Measurements from ENCODE around the gene SLC66A1. TPM values are rescaled to one million over a fixed set of nuclear protein-coding genes. Genes with fewer than 3 reads are reported as not detected.

The SLC66A1 gene
- total RNA-seq, 2 experiments from 2014 or later, result 2.3 to 3.7 TPM

GRCh38 chr1:19356266-19356665 is 44.1 kb downstream of the SLC66A1 start:
- H3K27ac Mint-ChIP-seq, result no peak overlapping the region
- H3K27me3 ChIP-seq (ENCODE audit: control insufficient read depth in 1 of 2, insufficient read depth in 2 of 2, low read length in 2 of 2), result no peaks in the 10 kb centered on the region
- intact Hi-C loops (cut with DNase I, micrococcal nuclease), result no loop called here
- H3K4me3 Mint-ChIP-seq, result no peak overlapping the region
- no peaks in the 10 kb centered on the region for H3K9me3 ChIP-seq (ENCODE audit: control insufficient read depth in 1 of 2, insufficient read depth in 1 of 2, low read length in 2 of 2)
- POLR2A ChIA-PET, result no interaction called here
- H3K36me3 ChIP-seq (ENCODE audit: insufficient read depth, low read length), result peaks cover 70% of the 10 kb centered on the region
- peaks cover 19% of the 10 kb centered on the region for H3K4me1 ChIP-seq (ENCODE audit: insufficient read depth, low read length)
- peaks cover 30% of the 10 kb centered on the region for H3K4me1 Mint-ChIP-seq (ENCODE audit: low read depth)
- DNase-seq (no peak), ATAC-seq (ENCODE audit: poor library complexity) (no peak)
- H3K4me3 ChIP-seq (ENCODE audit: low read length), result no peak overlapping the region
- H3K36me3 Mint-ChIP-seq (ENCODE audit: low read depth), result peaks cover 69% of the 10 kb centered on the region
- TF ChIP-seq CTCF (IDR thresholded peaks at IDR 0.05), result no peak
- H3K27me3 Mint-ChIP-seq, result no peaks in the 10 kb centered on the region
- CTCF ChIA-PET, result no interaction called here
- H3K27ac ChIP-seq (ENCODE audit: low read depth in 1 of 2, low read length in 2 of 2), result no peak overlapping the region
- no peaks in the 10 kb centered on the region for H3K9me3 Mint-ChIP-seq

GRCh38 chr1:19357299-19357986 is 45.3 kb downstream of the SLC66A1 start:
- Histone ChIP-seq H3K36me3 (ENCODE audit: insufficient read depth, low read length) (peaks cover 64% of the 10 kb centered on the region), H3K4me1 (ENCODE audit: insufficient read depth, low read length) (peaks cover 29% of the 10 kb centered on the region), H3K4me3 (ENCODE audit: low read length) (no peak overlapping the region), H3K27me3 (ENCODE audit: control insufficient read depth in 1 of 2, insufficient read depth in 2 of 2, low read length in 2 of 2) (no peaks in the 10 kb centered on the region), H3K27ac (ENCODE audit: low read depth in 1 of 2, low read length in 2 of 2) (no peak overlapping the region), H3K9me3 (ENCODE audit: control insufficient read depth in 1 of 2, insufficient read depth in 1 of 2, low read length in 2 of 2) (no peaks in the 10 kb centered on the region)
- peak overlapping the region; percentile 34 for H3K27ac Mint-ChIP-seq
- no peaks in the 10 kb centered on the region for H3K27me3 Mint-ChIP-seq
- H3K9me3 Mint-ChIP-seq, result no peaks in the 10 kb centered on the region
- no peak for TF ChIP-seq CTCF (IDR thresholded peaks at IDR 0.05)
- ATAC-seq (ENCODE audit: poor library complexity) (no peak), DNase-seq (no peak)
- no peak overlapping the region for H3K4me3 Mint-ChIP-seq
- intact Hi-C loops (cut with DNase I, micrococcal nuclease), result no loop called here
- H3K36me3 Mint-ChIP-seq (ENCODE audit: low read depth), result peaks cover 60% of the 10 kb centered on the region
- CTCF ChIA-PET, result no interaction called here
- peaks cover 42% of the 10 kb centered on the region for H3K4me1 Mint-ChIP-seq (ENCODE audit: low read depth)
- POLR2A ChIA-PET, result no interaction called here

GRCh38 chr1:19358710-19359109 is 46.6 kb downstream of the SLC66A1 start:
- no peak overlapping the region for H3K4me3 Mint-ChIP-seq
- ATAC-seq (ENCODE audit: poor library complexity) (no peak), DNase-seq (no peak)
- POLR2A ChIA-PET, result no interaction called here
- peaks cover 52% of the 10 kb centered on the region for H3K36me3 Mint-ChIP-seq (ENCODE audit: low read depth)
- CTCF ChIA-PET, result interaction anchor here (0.7 kb wide), 1 partner anchor 274 kb away, joined by 3 read pairs; no protein-coding TSS in a partner anchor
- Histone ChIP-seq H3K4me3 (ENCODE audit: low read length) (no peak overlapping the region), H3K27ac (ENCODE audit: low read depth in 1 of 2, low read length in 2 of 2) (no peak overlapping the region), H3K9me3 (ENCODE audit: control insufficient read depth in 1 of 2, insufficient read depth in 1 of 2, low read length in 2 of 2) (no peaks in the 10 kb centered on the region), H3K4me1 (ENCODE audit: insufficient read depth, low read length) (peaks cover 36% of the 10 kb centered on the region), H3K27me3 (ENCODE audit: control insufficient read depth in 1 of 2, insufficient read depth in 2 of 2, low read length in 2 of 2) (no peaks in the 10 kb centered on the region), H3K36me3 (ENCODE audit: insufficient read depth, low read length) (peaks cover 56% of the 10 kb centered on the region)
- H3K9me3 Mint-ChIP-seq, result no peaks in the 10 kb centered on the region
- H3K4me1 Mint-ChIP-seq (ENCODE audit: low read depth), result peaks cover 55% of the 10 kb centered on the region
- intact Hi-C loops (cut with DNase I, micrococcal nuclease), result no loop called here
- H3K27me3 Mint-ChIP-seq, result no peaks in the 10 kb centered on the region
- H3K27ac Mint-ChIP-seq, result no peak overlapping the region
- TF ChIP-seq CTCF (IDR thresholded peaks at IDR 0.05), result no peak
